Fibroblast of gingiva (primary cell): ENCODE data around the gene MMP28.

Experiments
- DNase-seq: peaks from one replicate; pipeline ENCODE4 v3.0.0-alpha.2; 2011; ENCODE audit warnings: low read depth

MMP28 gene

GRCh38 chr17:35742896-35743477, 52.5 kb downstream of the MMP28 start:
- no peak for DNase-seq

- no peak for DNase-seq
Observed at GRCh38 chr17:35742496-35742895, 52.9 kb downstream of the MMP28 start.

- peak; percentile 13 for DNase-seq
Observed at GRCh38 chr17:35740997-35741931, 54.2 kb downstream of the MMP28 start.

GRCh38 chr17:35740216-35740615, 55.2 kb downstream of the MMP28 start:
- DNase-seq = no peak

- no peak for DNase-seq
Observed at GRCh38 chr17:35738519-35739133, 56.8 kb downstream of the MMP28 start.

GRCh38 chr17:35736236-35736635, 59.2 kb downstream of the MMP28 start:
- no peak for DNase-seq

GRCh38 chr17:35735036-35735805, 60.2 kb downstream of the MMP28 start:
- no peak for DNase-seq

GRCh38 chr17:35734396-35734795, 61.0 kb downstream of the MMP28 start:
- DNase-seq = no peak

- DNase-seq = no peak
Observed at GRCh38 chr17:35733366-35733765, 62.1 kb downstream of the MMP28 start.

- no peak for DNase-seq
Observed at GRCh38 chr17:35732806-35733136, 62.7 kb downstream of the MMP28 start.

GRCh38 chr17:35731917-35732805, 63.3 kb downstream of the MMP28 start:
- no peak for DNase-seq

GRCh38 chr17:35731239-35731916, 64.1 kb downstream of the MMP28 start, which contains the start of gene RASL10B:
TSS of gene RASL10B (plus strand) at chr17:35731639. CDS start at chr17:35735185, 3,546 bp downstream.
- DNase-seq = peak; percentile 43

- no peak for DNase-seq
Observed at GRCh38 chr17:35730400-35731005, 64.9 kb downstream of the MMP28 start.

GRCh38 chr17:35729405-35729833, 66.0 kb downstream of the MMP28 start:
- DNase-seq = no peak

GRCh38 chr17:35728551-35728950, 66.9 kb downstream of the MMP28 start:
- no peak for DNase-seq

GRCh38 chr17:35727635-35728034, 67.8 kb downstream of the MMP28 start:
- DNase-seq = no peak

- DNase-seq = peak; percentile 35
Observed at GRCh38 chr17:35726953-35727460, 68.4 kb downstream of the MMP28 start.

- DNase-seq = peak; percentile 95
Observed at GRCh38 chr17:35726127-35726952, 69.1 kb downstream of the MMP28 start.

GRCh38 chr17:35725802-35726126, 69.7 kb downstream of the MMP28 start:
- no peak for DNase-seq
